Stimulated activated naive CD4-positive, alpha-beta T cell (primary cell): Measurements from ENCODE around the gene ELOVL1.

ENCODE experiments used
- DNase-seq, 6 experiments: peaks; one replicate each; lab custom pipeline; 2025; lab: John Stamatoyannopoulos, UW

The ELOVL1 gene

DNA sequence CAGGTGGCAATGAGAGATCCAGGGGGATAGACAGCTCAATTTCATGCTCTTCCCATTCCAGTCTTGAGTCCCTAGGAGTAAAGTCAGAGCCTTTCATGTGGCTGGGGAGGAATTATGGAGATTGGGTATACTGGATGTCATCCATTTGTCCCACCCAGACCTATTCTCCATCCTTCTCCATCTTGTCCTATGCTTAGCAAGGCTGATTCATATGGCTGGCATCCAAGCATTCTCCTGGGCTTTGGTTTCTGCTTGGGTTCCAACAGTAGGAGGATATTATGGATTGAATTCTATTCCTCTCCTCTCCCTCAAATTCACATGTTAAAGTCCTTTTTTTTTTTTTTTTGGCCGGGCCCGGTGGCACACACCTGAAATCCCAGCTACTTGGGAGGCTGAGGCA is 12.9 kb downstream of the ELOVL1 start:
- no peak for DNase-seq

DNA sequence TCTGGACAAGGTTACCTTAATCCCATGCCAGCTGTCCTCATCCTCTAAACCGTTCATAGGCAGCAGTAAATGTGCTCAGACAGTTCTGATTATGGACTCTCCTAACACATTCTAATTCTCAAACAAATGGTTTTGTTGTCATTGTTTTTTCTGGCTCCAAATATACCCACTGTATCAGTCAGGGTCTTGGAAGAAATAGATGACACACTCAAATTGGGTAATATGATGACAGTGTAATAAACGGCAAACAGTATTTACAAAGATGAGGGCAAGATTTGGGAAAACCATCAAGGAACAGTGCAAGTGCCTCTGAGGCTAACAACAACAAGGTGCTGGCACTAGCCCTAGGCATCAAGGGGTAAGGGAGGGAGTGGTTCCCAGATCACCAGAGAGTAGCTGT is 13.3 kb downstream of the ELOVL1 start:
- DNase-seq: no peak

DNA sequence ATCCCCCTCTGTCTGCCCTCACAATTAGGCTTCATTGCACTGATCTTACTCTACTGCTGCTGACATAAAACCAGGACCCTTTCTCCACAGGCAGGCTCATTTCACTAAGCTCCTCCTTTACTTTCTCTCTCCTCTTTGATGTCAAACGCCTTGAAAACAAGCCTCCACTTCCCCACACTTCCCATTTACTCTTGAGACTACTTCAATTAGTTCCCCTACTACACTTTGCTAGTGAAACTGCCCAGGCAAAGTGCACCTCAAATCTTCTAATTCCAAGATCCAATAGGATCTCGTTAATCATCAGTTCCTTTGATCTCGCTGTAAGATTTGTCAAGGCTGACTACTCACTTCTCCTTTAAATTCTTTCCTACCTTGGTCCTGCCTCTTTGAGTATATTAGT is 14.9 kb downstream of the ELOVL1 start:
- DNase-seq: no peak

DNA sequence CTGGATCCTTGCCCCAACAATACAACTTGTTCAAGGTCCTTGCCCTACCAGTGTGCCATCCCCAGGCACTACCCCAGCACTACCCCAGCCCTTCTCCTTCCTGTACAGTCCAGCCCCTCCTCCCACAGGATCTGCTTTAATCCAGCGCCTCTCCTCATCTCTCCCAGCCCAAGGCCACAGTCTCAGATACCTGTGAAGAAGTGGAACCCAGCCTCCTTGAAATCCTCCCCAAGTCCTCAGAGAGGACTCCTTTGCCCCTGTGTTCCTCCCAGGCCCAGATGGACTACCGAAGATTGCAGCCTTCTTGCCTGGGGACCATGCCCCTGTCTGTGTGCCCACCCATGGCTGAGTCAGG is 15.5 kb downstream of the ELOVL1 start:
- DNase-seq: no peak

DNA sequence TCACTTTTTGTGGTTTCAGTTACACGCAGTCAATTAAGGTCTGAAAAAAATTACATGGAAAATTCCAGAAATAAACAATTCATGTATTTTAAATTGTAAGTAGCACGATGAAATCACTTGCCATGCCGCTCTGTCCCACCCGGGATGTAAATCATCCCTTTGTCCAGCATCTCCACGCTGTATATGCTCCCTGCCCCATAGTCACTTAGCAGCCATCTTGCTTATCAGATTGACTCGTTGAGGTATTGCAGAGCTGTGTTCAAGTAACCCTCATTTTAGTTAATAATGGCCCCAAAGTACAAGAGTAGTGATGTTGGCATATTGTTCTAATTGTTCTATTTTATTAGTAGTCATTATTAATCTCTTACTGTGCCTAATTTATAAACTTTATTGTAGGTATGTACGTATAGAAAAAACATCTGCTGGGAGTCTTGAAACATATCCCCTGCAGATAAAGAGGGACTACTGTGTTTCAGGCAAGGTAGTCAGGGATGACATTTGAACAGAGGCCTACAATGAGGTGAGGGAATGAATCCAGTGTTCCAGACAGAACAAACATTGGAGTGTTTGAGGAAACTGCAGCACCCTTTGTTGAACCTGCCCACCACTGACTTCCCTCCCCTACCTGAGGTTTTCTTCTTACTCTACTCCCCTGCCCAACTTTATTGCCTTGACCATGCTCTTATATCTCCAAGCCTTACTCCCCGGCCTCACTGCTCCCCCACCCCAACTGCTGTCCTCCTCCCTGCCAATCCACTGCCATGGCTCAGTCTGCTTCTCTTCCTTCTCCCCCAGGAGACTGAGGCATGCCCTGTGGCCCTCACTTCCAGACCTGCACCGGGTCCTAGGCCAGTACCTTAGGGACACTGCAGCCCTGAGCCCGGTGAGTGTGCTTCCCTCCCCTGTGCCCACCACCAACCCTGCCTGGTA is 16.1 kb downstream of the ELOVL1 start:
- no peak for DNase-seq

DNA sequence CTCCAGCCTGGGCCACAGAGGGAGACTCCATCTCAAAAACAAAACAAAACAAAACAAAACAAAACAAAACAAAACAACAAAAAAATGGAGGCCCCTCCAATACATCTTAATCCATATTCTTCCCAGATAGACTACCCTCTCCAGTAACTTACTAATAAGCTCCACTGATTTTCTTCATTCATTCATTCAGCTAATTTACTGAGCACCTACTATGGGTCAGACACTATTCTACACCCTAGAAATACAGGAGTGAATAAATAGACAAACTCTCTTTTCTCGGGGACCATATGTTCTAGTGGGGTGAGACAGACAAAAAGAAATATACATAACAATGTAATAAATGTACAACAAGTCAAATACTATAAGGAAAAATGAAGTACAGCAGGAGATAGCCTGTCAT is 16.8 kb downstream of the ELOVL1 start:
- no peak for DNase-seq

DNA sequence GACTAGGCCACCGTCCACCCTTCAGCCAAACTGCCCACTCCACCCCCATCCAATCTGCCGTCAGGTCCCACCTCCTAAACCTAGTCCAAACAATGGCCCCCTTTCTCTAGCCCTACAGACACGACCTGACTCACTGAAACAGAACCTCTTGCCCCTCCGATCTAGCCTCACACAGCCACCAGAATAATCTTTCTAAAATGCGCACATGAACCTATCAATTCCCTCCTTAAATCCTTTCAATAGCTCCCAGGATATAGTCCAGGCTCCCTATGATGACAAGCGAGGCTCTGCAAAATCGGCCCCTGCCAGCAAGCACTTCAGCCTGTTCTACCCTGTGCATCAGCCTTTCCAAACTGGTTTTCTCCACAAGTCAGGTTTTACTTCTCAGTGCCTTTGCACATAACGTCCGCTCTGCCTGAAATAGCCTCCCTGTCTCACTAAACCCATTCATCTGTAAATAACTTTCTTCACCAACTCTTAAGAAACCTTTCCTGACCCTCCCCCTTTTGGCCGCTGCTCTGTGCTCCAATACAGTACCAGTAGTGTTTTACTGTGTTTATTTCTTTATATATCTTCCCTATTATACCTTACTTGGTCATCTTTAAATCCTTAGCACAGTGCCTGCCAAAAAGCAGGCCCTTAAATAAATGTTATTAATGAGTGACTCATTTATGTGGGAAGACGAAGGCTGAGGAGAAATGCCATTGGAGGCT is 18.1 kb downstream of the ELOVL1 start:
- no peak for DNase-seq

DNA sequence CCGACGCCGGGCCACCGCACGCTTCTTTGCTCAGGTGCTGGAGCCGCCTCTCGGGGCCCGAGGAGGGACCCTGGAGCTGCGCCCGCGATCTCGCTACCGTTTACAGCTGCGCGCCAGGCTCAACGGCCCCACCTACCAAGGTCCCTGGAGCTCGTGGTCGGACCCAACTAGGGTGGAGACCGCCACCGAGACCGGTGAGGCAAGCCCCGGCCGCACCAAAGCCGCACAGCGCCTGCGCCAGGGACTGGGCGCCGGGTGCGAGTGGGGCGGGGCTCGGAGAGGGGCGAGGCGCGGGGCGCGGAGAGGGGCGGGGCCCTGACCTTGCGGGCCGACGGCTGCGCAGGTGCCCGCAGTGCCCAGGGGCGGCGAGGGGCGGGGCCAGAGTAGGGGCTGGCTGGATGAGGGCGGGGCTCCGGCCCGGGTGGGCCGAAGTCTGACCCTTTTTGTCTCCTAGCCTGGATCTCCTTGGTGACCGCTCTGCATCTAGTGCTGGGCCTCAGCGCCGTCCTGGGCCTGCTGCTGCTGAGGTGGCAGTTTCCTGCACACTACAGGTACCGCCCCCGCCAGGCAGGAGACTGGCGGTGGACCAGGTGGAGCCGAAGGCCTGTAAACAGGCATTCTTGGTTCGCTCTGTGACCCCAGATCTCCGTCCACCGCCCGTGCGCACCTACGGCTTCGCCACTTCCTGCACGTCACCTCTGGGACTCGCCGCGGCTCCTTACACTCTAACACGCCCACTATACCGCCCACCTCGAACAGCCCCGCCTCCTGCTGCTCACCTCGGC is 18.8 kb downstream of the ELOVL1 start:
- DNase-seq: peak in 5 of 6 experiments; percentile 20 to 72 (median 67)

DNA sequence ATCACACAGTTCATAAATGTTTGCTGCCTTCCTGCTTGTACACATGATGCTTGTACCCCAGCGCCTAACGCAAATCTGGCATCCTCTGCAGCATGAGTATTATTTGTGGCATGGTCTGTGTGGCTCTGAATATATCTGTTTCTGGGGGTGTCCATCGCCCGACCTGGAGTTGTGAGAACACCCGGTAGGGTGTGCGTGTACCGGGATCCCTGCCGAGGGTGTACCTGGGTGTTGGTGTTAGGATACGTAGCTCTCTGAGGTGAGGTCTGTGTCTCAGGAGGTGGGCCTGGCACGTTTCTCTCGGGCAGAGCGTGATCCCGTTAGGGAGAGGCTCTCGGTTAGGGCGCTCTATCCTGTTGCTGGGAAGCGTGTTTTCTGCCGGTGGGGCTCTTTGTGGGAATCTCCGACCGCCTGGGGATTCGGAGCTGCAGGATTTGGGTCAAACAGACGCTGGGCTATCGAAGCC is 19.4 kb downstream of the ELOVL1 start:
- DNase-seq: no peak

DNA sequence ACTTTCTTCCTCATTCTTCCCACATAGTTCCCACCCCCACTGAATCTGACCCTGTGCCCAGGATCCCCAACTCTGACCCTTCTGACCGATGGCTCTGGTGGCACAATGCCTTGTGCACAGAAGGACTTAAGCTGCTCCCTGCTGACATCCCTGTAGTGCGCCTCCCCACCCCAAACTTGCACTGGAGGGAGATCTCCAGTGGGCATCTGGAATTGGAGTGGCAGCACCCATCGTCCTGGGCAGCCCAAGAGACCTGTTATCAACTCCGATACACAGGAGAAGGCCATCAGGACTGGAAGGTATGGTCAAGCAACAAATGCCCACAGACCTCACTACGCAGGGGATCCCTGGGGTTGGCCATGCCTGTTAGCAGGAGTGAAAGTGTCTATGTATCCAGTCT is 21.2 kb downstream of the ELOVL1 start:
- no peak for DNase-seq

DNA sequence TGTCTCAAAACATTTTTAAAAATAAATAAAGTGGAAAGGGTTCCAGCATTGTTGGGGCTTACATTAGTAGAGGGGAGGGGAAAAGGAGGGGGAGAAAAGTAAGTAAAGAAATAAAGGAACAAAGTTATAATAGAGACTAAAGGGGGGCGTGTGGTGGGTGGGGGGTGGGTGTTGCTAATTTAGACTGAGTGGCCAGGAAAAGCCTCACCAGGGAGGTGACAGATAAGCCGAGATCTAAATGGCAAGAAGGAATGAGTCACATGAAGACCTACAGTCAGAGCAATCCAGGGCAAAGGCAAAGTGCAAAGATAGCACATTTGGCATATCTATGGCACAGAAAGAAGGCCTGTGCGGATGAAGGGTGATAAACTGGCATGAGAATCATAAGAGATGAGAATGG is 22.7 kb downstream of the ELOVL1 start:
- no peak for DNase-seq

DNA sequence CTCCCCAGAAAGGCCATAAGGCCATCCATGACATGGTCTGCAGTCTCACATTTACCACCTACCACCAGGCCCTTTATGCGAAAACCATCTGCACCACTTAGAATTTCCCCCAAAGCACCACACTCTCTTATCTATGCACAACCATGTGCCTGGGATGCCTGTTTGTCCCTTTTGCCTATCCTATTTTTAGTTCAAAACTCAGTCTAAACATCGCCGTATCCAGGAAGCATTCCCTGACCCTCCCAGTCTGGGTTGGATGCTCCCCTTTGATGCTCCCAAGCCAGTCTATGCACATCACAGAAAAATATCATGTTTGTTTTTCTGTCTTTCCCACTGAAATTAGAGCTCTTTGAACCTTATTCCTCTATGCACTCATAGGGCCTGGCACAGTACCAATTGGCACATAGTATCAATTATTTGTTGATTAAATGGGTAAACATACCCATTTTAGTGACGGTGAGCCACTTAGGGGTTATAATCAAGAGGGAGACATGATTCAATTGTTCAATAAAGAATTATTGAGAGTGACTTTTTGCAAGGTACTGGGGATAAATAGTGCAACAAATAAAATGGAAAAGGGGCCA is 23.5 kb downstream of the ELOVL1 start:
- DNase-seq: no peak

DNA sequence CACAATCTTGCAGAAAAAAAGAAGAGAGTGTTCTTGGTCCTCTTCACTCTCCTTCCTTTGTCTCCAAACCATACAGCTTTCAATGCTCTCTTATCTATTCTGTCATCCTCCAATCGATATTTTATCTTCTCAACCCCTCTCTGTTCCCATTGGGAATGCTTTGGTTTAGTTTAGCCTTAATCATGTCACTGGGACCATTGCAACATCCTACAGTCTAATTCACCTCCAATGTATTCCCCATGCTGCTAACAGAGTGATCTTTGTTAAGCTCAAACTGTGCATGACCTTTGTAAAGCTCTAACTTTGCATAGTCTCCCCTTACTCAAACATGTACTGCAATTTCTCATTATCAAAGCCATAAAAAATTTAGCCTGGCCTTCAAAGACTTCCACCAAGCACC is 27.3 kb downstream of the ELOVL1 start:
- no peak for DNase-seq

DNA sequence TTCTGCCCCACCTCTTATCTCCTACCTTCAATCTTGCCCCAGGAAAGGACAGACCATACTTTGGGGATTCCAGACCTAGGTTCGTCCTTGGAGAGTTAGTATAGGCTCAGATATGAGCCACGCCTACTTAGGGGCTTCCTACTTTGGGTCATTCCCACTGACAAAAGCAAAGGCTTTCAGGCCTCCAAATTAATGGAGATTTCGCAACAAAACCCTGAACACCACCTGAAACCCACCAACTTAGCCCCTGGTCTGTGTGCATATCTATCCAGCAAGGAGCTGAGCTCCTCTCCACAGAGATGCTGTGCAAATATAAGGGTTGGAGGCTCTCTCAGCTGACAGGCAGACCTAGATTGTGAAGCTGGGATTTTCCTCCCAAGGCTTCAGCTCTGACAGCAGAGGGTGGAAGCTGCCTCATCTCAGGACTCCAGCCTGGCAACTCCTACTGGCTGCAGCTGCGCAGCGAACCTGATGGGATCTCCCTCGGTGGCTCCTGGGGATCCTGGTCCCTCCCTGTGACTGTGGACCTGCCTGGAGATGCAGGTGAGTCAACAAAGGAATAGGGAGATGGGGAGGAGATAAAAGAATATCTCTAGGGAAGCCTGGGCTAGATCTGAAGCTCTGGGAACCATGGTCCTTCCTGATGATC is 28.1 kb downstream of the ELOVL1 start:
- no peak for DNase-seq

DNA sequence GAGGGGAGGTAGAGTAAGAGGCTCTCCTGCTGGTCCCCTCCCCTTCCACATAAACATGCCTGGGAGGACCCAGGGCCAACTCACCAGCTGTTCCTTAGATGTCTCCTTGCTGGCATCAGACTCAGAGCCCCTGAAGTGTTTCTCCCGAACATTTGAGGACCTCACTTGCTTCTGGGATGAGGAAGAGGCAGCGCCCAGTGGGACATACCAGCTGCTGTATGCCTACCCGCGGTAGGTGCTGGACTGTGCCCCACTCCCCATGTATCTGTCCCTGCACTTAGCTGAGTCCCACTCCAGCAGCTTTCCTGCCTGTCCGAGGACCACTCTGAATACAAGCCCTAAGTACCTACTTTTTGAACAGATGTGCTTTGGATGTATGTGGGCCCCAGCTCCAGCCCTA is 29.8 kb downstream of the ELOVL1 start:
- DNase-seq: no peak

DNA sequence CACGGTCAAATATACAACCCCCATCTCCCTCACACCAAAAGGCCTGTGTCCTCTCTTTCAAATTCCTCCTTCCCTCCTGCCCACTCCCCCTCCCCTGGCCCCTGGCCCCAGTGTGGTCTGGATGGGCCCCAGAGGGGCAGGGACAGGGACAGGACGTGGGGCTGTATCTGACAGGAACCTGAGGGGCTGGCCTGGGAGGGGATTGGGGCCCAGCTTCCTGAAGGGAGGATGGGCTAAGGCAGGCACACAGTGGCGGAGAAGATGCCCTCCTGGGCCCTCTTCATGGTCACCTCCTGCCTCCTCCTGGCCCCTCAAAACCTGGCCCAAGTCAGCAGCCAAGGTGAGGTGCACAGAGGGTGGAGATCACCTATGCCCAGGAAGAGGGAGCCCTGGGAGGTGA is 30.2 kb downstream of the ELOVL1 start, which contains the start of gene MPL:
Gene MPL, plus strand, starts transcription at position 231 of the 400 bp plus-strand sequence. Its CDS starts 31 bp downstream, at position 262.
- DNase-seq: no peak

DNA sequence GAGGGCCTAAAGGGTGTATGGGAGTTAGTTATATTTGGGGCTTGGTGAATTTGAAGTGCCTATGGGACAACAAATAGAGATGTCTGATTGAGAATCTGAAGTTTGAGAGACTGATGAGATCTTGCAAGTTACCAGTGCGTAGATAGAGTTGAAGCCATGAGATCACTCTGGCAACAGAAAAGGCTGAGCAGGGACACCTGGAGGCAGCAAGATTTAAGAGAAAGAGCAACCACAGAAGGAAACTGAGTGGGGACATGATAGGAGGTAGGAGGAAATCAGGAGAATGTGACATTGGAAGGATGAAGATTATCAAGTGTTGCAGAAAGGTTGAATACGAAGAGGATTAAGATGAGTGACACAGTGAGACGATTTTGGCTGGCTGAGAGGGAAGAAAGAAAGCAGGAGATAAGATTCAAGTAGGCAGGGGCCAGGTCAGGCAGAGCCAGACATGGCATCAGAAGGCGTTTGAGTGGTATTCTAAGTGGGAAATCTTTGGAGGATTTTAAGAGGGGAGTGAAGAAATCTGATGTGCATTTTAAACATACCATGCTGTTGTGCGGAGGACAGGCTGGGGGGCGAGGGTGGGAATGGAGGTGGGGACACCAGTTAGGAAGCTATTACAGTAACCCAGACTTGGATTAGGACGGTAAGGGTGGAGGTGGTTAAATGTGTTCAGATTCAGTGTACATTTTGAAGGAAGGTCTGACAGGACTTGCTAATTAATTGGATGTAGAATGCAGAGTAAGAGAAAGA is 33.2 kb downstream of the ELOVL1 start:
- no peak for DNase-seq

DNA sequence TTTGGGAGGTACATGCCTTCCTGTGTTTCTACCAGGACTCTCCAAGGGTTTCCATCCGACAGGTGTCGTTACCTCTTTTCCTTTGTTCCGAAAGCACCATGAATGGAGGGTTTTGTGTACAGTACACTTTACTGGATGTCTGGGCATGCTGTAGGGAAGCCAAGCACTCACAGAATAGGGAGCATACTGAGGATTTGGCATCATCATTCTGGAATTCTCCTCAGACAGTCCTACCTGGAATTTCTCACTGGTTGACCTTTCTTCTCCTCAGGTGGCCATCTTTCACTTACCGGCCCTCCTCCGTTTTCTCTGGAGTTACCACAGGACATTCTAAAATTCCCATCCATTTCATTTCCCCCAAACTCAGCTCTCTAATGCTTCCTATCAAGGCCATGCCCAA is 36.1 kb downstream of the ELOVL1 start:
- DNase-seq: no peak

DNA sequence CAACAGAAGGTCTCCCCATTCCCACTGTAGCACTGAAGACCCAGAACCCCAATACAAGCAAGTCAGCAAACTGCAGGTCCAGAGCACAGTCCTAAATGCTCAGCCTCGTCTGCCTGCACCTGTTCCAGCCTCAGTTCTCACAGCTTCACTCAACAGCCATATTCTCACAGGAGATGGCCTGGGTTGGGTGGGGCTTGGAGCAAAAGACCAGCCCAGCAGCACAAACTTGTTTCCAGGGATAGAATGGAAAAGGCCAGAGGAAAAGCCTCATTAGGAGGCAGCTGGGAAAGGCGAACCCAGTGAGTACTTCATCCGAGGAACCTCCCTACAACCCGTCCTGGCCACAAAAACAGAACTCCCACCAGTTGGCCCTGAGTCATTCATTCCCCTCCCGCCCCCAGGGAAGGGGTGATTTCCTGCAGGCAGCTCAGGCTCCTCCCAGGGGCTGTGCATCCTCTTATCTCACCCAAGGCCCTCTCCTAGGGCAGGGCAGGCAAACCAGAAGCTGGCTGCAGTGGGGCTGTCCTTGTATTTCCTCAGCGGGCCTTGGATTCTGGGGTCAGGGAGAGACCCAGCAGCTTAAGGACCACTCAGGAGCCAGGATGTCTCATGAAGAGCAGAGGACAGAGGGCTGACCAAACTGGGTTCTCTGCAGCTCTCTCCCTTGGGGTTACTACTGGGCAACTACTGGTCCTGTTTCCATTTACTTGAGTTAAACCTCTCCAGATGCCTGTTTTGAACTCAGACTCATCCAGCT is 37.6 kb downstream of the ELOVL1 start:
- DNase-seq: no peak
